GM21528 (cell line): ENCODE measurements around the gene CXorf51A.
"Not testable (repeated sequence)": the region's sequence is repeated elsewhere in the genome, so short reads cannot be mapped to it uniquely, and the experiment has no call there.

ENCODE experiments used
- ATAC-seq: cut with Tn5 transposase; IDR thresholded peaks from one replicate; pipeline ENCODE4 v1.9.1; 2021; ENCODE audit warnings: mild to moderate bottlenecking, moderate library complexity; ENCODE audit not compliant: unreplicated experiment, low FRiP score

Gene CXorf51A

DNA sequence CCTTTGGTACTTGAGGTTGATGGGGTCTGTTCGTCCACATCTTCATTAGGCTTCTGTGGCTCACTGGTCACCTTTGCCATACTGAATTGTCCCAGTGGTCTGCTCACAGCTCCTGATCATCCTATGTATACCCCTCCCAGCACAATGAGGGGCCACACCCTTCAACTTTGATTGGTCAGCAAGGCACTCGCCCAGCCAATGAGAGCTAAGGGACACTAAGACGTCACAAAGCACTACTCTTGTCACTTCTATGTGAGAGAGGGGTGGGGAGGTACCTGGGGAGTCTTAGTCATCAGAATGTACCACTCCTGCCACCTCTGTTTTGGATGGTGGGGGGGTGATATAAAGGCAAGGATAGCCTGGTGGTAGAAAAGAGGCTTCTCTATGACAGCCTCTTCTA, at the start of gene CXorf51A:
Gene CXorf51A (minus strand): TSS at position 101 of the 400 bp plus-strand sequence. CDS start 21 bp downstream, at position 80.
- ATAC-seq, result not testable (repeated sequence)

DNA sequence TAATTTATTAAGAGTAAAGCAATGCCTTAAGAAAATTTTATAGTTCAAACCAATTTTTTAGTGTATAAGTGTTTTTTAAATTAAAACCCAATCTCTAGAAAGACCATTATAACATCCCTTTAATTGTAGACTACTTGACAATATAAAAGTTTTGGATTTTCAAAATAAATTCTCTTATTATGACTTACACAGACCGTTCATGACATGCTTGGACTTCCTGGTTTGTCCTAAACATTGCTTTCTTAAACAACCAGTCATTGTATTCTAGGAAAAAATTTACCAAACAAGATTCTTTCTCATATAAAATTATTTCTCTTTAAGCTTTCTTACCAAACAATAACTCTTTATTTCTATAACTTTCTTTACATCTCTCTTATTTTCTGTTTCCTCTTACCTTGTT, 49.0 kb upstream of the CXorf51A start:
- ATAC-seq, result no peak

DNA sequence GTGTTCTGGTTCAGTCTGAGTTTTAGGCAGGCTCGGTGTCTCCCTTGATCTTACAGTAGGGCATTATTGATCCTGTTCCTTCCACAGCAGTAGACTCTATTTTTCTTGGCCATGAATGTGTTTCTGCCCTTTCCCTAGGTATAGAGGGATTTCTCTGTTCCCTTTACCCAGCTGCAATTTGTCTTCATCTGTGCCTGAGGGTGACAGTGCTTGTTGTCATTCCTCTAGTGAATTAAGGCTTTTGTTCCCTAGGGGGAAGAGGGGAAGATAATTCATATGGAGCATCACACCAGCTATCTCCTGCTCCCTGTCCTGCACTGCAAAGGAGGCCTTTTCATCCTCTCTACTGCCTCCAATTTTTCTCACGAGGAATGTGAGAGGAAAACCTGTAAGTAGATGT, 39.7 kb upstream of the CXorf51A start:
- no peak for ATAC-seq

DNA sequence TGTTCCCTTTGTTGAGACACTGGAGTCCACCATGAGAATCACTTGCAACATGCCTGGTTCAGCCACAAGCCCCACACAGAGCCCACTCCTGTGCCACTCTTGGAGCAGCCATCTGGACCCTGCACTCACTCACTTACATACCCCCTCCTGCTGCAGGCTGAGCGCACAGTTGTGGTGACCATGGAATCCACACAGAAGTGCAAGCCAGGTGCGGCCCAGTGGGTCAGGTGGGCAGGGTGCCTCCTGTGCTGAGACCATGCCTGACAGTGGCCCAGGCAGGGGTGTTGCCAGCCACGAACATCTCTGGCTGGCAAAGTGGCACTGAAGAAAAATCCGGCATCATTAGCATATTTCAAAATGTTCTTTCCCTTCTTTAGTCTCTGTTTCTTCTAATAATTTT, 17.4 kb upstream of the CXorf51A start:
- no peak for ATAC-seq

DNA sequence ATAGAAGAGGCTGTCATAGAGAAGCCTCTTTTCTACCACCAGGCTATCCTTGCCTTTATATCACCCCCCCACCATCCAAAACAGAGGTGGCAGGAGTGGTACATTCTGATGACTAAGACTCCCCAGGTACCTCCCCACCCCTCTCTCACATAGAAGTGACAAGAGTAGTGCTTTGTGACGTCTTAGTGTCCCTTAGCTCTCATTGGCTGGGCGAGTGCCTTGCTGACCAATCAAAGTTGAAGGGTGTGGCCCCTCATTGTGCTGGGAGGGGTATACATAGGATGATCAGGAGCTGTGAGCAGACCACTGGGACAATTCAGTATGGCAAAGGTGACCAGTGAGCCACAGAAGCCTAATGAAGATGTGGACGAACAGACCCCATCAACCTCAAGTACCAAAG, 5.1 kb downstream of the CXorf51A start, which contains the start of gene CXorf51B:
Gene CXorf51B (plus strand): TSS at position 301 of the 400 bp plus-strand sequence. CDS start 21 bp downstream, at position 322.
- ATAC-seq, result not testable (repeated sequence)
